Activated naive CD4-positive, alpha-beta T cell treated with anti-CD3 and anti-CD28 coated beads, Interleukin-2, amount 50 U/mL, for 16 hours (primary cell): ENCODE measurements around the gene PPP1R1C.

Experiments used
- DNase-seq: peaks from one replicate; pipeline ENCODE4 v3.0.0-alpha.2; 2020

Gene PPP1R1C

DNA sequence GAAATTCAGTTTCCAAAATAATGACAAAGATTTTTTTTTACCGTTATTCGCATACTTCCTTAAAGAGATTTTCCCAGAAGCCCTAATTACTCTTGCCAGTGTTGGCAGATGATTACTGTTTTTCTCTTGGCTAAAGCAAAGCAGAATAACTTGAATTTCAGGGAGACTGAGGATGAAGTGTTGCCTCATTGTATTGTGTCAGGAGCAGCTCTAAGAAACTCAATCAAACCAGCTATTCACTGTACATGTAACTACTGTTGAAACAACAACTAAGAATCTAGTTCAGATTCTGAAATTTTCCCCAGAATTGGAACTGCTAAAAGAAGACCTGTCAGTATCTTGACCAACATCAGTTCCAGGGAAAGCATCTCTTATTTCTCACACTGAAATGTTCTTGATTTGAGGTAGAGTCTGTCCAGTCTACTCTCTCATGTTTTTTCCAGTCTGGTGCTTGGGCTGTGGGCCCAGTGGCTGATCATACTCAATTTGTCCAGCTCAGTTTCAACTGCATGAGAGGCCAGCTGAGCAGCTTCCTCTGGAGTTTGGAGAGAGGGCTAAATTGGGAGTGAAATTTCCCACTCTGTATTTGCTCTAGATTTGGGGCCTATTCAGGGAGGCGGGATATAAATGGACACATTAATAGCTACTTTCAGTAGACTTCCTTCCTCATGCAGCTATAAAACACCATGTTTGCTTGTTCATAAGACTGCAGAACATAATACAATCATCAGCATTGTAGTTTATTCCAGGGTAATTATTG is 78.5 kb downstream of the PPP1R1C start:
- DNase-seq, result no peak

DNA sequence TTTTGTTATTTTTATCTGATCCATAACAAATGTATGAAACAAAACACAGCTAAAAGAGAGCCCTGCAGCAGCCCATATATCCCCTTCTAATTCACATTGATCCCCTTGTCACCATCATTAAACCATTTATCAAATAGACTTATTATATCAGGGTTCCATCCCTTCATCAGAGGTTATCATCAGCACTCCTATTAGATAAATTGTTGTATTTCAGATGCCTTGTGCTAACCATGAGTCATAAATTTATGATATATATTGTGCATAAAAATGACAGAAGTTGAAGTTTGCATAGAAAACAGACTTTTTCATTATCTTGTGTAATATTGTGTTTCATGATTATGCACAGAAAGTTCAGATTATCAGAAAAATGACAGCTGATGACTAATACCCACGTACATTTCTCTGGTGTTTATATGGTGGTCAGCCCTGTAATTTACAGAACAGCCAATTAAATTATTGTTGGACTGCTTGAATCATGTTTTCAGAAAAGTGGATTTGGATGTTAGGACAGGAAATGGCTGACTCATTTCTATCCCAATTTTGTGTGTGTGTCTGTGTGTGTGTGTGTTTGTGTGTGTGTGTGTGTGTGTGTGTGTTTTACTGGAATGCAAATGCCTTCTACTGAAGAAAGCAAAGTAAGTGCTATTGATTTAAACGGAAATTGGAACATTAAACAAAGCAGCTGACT is 80.9 kb downstream of the PPP1R1C start:
- DNase-seq, result no peak

GRCh38 chr2:182067393-182067792 is 81.7 kb downstream of the PPP1R1C start:
- no peak for DNase-seq

GRCh38 chr2:182068811-182069210 is 83.2 kb downstream of the PPP1R1C start:
- no peak for DNase-seq

DNA sequence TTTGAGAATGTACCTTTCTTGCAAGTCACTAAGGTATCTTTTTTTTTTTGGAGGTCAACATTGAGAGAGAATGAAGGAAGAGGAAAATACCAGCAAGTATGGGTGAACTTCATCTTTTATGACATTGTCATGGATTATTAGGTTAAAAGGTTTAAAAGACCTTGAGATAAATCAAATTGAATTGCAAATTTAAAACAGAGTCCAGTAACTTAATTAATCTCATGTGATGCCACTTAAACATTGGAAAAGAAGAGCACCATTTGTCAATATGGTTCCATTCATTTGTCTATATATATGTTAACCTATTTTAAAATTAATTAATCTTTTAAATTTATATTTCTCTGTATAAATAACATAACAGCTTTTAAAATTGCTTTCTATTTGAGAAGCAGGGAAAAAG is 83.8 kb downstream of the PPP1R1C start:
- no peak for DNase-seq

DNA sequence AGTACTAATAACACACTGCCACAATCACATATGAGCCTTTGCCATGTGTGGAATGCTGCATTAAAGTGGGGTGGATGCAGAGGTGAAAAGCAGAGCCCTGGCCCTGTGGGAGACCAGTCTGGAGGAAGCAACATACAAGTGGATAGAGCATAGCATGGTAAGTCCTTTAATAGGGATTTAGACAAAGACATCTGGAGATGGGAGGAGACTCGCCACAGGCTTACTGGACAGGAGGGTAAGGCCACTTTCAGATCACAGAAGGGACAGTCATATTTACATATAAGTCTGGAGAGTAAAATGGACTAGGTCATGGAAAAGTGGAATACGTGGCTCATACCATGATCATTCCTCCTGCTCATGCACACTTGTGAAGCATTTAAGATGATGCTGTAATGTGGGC is 84.3 kb downstream of the PPP1R1C start:
- no peak for DNase-seq

GRCh38 chr2:182070736-182071135 is 85.1 kb downstream of the PPP1R1C start:
- DNase-seq, result no peak

- no peak for DNase-seq
These were observed 87.2 kb downstream of the PPP1R1C start for GRCh38 chr2:182072861-182073260.

GRCh38 chr2:182073613-182074012 is 88.0 kb downstream of the PPP1R1C start:
- DNase-seq, result no peak

- DNase-seq, result no peak
These were observed 91.4 kb downstream of the PPP1R1C start for GRCh38 chr2:182077023-182077422.

GRCh38 chr2:182077448-182078142 is 91.9 kb downstream of the PPP1R1C start:
- DNase-seq, result no peak

- no peak for DNase-seq
These were observed 93.4 kb downstream of the PPP1R1C start for GRCh38 chr2:182078988-182079602.

DNA sequence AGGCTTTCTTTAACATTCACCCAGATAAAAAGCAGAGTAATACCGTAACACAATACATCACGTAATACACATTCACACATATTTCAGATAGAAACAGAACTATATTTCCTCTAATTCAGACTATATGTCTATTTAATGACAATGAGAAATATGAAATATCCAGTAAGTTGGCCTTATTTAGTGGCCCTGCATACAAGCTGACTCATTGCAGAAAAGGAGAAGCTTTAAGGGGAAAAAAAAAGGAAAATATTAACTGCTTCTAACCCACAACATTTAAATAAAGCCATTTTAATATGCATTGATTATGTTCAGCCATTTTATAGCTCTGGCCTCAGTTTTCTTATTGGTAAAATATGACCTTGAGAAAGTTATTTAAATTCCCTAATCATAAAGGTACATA is 94.8 kb downstream of the PPP1R1C start:
- DNase-seq, result no peak

- no peak for DNase-seq
These were observed 96.1 kb downstream of the PPP1R1C start for GRCh38 chr2:182081602-182082260.

DNA sequence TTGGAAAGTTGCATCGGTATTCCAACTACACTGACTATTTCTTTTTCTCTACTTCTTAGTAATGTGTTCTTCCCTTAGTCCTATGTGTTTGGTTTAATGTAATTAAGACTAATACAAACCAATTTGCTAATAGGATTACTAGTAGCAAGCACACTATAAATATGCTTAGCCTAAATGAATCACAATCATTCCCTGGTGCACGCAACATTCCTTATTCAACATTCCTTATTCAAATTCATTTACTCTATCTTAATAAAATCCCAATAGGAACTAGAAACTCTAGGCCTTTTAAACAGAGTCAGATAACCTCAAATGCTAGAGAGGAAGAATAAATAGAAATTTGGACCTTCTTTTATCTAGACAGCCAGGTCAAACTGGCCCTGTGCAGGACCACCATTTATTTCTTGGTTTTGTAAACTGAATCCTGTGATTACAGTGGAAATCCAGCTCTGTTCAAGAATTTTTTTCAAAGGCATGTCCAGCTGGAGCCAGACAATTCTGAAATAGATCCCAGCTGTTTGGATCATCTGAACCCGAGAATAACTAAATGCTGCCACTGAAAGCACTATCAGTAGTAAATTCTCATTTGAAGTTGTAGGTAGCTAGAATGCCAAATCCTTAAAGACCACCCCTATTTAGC is 103.1 kb downstream of the PPP1R1C start:
- DNase-seq, result no peak

DNA sequence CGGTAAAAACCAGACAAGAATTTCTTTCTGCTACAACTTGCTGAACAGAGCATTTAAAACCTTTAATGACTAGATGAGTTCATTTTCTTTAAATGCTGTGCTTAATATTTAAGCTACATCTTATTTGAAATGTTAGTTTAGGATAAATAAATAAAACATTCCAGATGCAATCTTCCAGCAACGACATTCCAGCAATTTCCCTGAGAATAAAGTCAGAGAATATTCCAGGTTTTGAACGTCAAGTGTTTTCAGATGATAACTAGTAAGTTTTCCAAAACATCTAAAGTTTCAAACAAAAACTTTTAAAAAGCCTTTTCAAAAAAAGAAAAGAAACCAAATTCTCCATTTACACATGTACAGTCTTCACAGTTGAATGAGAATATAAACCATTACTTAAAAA is 104.8 kb downstream of the PPP1R1C start:
- DNase-seq, result no peak

GRCh38 chr2:182097571-182098164 is 112.0 kb downstream of the PPP1R1C start:
- DNase-seq, result no peak

DNA sequence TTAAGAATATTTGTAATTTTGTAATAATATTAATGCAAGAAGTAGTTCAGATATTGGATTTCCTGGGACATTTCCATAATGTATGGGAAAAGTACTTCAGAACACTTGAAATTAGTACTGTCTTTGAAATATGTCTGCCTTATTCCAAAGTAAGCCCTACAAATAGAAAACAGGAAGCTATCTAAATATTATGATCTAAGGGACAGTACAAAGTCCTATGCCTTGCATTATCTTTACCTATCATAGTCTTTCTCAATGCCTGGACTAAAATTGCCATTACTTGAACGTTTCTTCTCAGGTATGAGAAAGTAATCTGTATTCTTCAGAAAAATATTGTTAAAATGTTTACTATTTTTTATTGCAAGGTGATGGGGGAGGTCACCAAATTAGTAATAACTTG is 113.0 kb downstream of the PPP1R1C start:
- DNase-seq, result no peak

DNA sequence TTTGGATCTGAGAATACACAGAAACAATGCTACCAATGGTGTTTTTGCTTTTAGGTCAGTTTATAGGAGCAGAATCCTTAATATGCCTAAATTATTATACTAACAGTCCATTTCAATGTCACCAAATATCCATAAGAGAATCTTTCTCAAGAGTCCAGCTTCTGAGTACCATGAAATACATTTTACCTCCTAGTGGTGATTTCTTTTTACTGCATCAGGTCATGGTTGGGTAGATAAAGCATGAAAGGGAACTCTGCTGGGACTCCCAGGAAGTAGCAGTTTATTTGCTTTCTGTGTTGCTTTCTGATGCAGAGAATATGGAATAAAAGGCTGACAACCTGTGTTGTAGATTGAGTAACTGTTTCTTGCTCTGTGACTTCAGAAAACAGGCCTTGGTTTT is 115.6 kb downstream of the PPP1R1C start:
- no peak for DNase-seq

DNA sequence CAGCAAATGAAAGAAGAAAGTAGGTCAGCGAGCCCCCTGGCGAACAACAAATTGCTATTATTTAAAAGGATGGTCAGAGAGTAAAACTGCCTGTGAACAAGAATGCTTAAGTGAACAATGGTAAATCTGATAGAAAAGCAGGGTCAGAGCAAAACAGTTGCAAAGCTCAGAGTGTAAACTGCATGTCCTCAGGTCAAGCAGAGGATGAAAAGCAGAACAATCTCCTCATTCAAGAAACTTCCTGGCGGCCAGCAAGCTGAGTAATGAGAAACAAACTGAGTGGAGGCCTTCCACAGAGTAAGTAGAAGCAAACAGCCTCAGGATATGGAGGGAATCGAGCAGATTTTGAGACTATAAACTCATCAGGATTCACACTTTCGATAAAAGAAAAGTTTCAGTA is 117.9 kb downstream of the PPP1R1C start:
- DNase-seq, result no peak

DNA sequence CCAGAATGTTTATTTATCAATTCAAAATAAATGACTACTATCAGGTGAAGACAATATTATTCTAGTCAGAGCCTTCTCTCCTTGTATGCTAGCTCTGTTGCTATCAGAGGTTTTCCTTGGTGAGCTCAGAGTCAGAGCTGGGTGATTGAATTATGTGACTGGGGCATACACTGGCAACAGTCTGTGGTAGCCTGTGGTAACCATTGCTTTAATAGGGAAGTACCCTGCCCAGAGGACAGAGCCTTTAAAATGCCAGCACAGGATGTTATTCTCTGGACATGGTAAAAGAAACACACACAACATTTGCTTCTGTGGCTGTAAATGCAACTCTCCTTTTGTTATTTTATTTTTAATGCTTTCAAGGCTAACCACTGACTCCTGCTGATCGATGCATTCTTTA is 124.7 kb downstream of the PPP1R1C start:
- no peak for DNase-seq

DNA sequence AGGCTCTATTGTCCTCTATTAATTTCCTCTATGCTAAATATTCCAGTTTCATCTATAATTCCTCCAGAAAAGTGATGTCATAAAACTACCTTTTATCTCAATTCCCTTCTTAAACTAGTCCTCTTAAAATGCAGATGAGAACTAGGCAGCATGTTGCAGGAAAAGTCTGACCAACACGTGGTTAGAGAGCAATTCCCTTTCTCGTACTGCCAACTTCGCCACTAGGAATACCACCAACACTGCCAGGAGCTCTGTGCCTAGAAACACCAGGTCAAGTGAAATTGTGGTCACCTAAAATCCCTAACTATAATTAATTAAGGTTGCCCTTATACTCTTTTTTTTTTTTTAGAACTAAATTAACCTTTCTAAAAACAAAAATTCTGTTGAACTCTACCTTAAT is 127.7 kb downstream of the PPP1R1C start:
- no peak for DNase-seq
